HEK293 (cell line): ENCODE measurements around the gene IRF8.

Experiments
- HOXA7 ChIP-seq: sonication (generic); formaldehyde crosslinking; IDR thresholded peaks from 2 replicates; pipeline ENCODE4 v1.8.1; 2022; ENCODE audit warnings: missing genetic modification reagents, borderline replicate concordance
- ZBTB1 ChIP-seq: fragments of 450-650 bp; formaldehyde crosslinking; IDR thresholded peaks from 2 replicates; pipeline ENCODE4 v1.5.1; 2016; ENCODE audit warnings: missing biosample characterization, missing genetic modification characterization
- ZNF391 ChIP-seq: fragments of 450-650 bp; formaldehyde crosslinking; IDR thresholded peaks from 2 replicates; pipeline ENCODE4 v1.5.1; 2016; ENCODE audit warnings: low read depth, missing biosample characterization, missing genetic modification characterization, borderline replicate concordance
- ZNF660 ChIP-seq: fragments of 450-650 bp; IDR thresholded peaks from 2 replicates; pipeline ENCODE4 v1.5.1; 2018; ENCODE audit warnings: missing biosample characterization, mild to moderate bottlenecking, missing genetic modification characterization
- ZNF664 ChIP-seq: fragments of 450-650 bp; formaldehyde crosslinking; IDR thresholded peaks from 2 replicates; pipeline ENCODE4 v1.5.1; 2016; ENCODE audit warnings: missing biosample characterization, missing genetic modification characterization
- TF ChIP-seq, protein P1 (sequence below): fragments of 450-650 bp; formaldehyde crosslinking; conservative IDR thresholded peaks from 2 replicates; pipeline ENCODE4 v1.5.1; 2016; ENCODE audit warnings: low read depth, missing biosample characterization, missing genetic modification characterization
- TF ChIP-seq, protein P2 (sequence below): fragments of 450-650 bp; formaldehyde crosslinking; IDR thresholded peaks from 2 replicates; pipeline ENCODE4 v1.5.1; 2016; ENCODE audit warnings: missing biosample characterization, missing genetic modification characterization

DNA sequence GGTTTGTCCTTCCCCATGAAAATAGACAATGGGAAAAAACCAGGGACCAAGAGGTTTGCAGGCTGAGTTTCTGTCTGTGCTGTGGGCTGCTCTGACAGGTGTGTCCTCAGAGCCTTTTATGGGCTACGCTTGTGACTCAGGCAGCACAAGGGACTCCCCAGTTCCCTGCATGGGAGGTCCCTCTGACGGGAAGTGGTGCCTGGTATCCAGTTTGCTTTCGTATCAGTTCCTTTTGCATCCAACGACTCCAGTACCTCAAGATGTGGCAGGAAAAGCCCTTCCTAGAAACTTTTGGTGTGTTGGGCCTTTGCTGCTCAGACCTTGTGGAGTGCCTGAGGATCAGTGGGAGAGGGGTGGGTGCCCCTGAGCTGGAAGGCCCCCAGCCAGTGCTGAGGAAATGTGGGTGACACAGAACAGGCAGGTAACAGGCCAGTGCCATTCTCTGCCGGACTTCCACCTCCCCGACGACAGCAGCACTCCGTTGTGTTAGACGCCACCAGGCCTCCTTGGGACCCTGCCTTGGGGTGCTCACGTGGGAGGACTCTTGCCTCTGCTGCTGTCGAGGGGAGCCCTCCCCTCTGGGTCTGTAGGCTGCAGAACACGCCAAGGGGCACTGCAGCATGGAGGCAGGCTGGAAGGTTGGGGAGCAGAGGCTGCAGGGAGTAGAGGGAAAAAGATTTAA lies 38.4 kb upstream of the IRF8 start:
- TF ChIP-seq ZNF664 (tag by site-specific recombination) (no peak), ZNF391 (no peak), ZNF660 (tag by site-specific recombination) (no peak), ZBTB1 (tag by site-specific recombination) (no peak), HOXA7 (CRISPR knock-in tag) (no peak)
- TF ChIP-seq, protein P1, sequence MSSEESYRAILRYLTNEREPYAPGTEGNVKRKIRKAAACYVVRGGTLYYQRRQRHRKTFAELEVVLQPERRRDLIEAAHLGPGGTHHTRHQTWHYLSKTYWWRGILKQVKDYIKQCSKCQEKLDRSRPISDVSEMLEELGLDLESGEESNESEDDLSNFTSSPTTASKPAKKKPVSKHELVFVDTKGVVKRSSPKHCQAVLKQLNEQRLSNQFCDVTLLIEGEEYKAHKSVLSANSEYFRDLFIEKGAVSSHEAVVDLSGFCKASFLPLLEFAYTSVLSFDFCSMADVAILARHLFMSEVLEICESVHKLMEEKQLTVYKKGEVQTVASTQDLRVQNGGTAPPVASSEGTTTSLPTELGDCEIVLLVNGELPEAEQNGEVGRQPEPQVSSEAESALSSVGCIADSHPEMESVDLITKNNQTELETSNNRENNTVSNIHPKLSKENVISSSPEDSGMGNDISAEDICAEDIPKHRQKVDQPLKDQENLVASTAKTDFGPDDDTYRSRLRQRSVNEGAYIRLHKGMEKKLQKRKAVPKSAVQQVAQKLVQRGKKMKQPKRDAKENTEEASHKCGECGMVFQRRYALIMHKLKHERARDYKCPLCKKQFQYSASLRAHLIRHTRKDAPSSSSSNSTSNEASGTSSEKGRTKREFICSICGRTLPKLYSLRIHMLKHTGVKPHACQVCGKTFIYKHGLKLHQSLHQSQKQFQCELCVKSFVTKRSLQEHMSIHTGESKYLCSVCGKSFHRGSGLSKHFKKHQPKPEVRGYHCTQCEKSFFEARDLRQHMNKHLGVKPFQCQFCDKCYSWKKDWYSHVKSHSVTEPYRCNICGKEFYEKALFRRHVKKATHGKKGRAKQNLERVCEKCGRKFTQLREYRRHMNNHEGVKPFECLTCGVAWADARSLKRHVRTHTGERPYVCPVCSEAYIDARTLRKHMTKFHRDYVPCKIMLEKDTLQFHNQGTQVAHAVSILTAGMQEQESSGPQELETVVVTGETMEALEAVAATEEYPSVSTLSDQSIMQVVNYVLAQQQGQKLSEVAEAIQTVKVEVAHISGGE (tag by site-specific recombination): no peak
- TF ChIP-seq, protein P2, sequence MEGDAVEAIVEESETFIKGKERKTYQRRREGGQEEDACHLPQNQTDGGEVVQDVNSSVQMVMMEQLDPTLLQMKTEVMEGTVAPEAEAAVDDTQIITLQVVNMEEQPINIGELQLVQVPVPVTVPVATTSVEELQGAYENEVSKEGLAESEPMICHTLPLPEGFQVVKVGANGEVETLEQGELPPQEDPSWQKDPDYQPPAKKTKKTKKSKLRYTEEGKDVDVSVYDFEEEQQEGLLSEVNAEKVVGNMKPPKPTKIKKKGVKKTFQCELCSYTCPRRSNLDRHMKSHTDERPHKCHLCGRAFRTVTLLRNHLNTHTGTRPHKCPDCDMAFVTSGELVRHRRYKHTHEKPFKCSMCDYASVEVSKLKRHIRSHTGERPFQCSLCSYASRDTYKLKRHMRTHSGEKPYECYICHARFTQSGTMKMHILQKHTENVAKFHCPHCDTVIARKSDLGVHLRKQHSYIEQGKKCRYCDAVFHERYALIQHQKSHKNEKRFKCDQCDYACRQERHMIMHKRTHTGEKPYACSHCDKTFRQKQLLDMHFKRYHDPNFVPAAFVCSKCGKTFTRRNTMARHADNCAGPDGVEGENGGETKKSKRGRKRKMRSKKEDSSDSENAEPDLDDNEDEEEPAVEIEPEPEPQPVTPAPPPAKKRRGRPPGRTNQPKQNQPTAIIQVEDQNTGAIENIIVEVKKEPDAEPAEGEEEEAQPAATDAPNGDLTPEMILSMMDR (tag by site-specific recombination): no peak
